Endothelial cell of umbilical vein (primary cell): ENCODE data around the gene LRRC43. TPM values are rescaled to one million over a fixed set of nuclear protein-coding genes. Genes with fewer than 3 reads are reported as not detected.

Experiments used
- BruUV-seq: library from RNA; stranded (reverse); fragments of 400-500 nt; replicated peaks from 2 replicates; lab custom pipeline; 2021; lab: Mats Ljungman, UMichigan
- CTCF ChIA-PET: fragments of 300-600, 350-600 bp; sonication (Branson Sonifier 250); formaldehyde crosslinking; loops from one replicate; lab custom pipeline; 2021; ENCODE audit warnings: antibody characterized with exemption, inconsistent platforms; lab: Charles Lee
- POLR2A ChIA-PET: fragments of 300-600, 350-600 bp; sonication (Branson Sonifier 250); formaldehyde crosslinking; loops from one replicate; lab custom pipeline; 2021; ENCODE audit warnings: antibody characterized with exemption, inconsistent platforms; lab: Charles Lee
- DNase-seq: peaks from one replicate; pipeline ENCODE4 v3.0.0-alpha.2; 2011; ENCODE audit warnings: low read depth, low spot score
- FAIRE-seq: peaks from 2 replicates; lab custom pipeline; 2011; peaks lifted over from hg19 to GRCh38; lab: Jason Lieb, UNC
- H2AFZ ChIP-seq: 2 replicates; pipeline ENCODE4 v1.6.0; 2012; ENCODE audit warnings: low read depth, low read length, control low read depth, inconsistent platforms
- H3K27ac ChIP-seq: 2 replicates; pipeline ENCODE4 v1.5.1; 2011; ENCODE audit warnings: low read depth, mild to moderate bottlenecking, control low read depth, low read length, moderate library complexity; ENCODE audit not compliant: insufficient read depth
- H3K27me3 ChIP-seq, 2 experiments: 2 replicates each; pipeline versions ENCODE4 v1.6.0 to v1.6.1; 2011; ENCODE audit warnings: low read length in 2 of 2, mixed read lengths in 1 of 2; ENCODE audit not compliant: control insufficient read depth in 2 of 2, insufficient read depth in 2 of 2
- H3K36me3 ChIP-seq, 2 experiments: 2 replicates in 1 of 2; 3 replicates in 1 of 2; pipeline ENCODE4 v1.5.1; 2011; ENCODE audit warnings: low read length in 2 of 2, mild to moderate bottlenecking in 1 of 2, moderate library complexity in 1 of 2; ENCODE audit not compliant: control insufficient read depth in 2 of 2, insufficient read depth in 2 of 2; ENCODE audit errors: extremely low read depth in 1 of 2
- H3K4me1 ChIP-seq: 3 replicates; pipeline ENCODE4 v1.5.1; 2011; ENCODE audit warnings: mild to moderate bottlenecking, low read length; ENCODE audit not compliant: control insufficient read depth, insufficient read depth; ENCODE audit errors: extremely low read depth
- H3K4me2 ChIP-seq: 2 replicates; pipeline ENCODE4 v1.6.1; 2011; ENCODE audit warnings: low read length, control low read depth, mixed read lengths; ENCODE audit not compliant: insufficient read depth
- H3K4me3 ChIP-seq, 3 experiments: fragments of 200-600 bp in 1 of 3; sonication (generic), shearing (Covaris generic) in 1 of 3; replicated peaks in 1 of 3; 2 replicates each; pipeline ENCODE4 v1.5.1; 2011 to 2016; ENCODE audit warnings: control low read depth in 3 of 3, low read length in 3 of 3, mild to moderate bottlenecking in 2 of 3, inconsistent platforms in 1 of 3, low read depth in 1 of 3, moderate library complexity in 1 of 3; ENCODE audit not compliant: insufficient read depth in 1 of 3
- H3K79me2 ChIP-seq: 2 replicates; pipeline ENCODE4 v1.6.0; 2012; ENCODE audit warnings: low read length, inconsistent platforms; ENCODE audit not compliant: control insufficient read depth, insufficient read depth
- H3K9ac ChIP-seq: replicated peaks from 2 replicates; pipeline ENCODE3; 2011; ENCODE audit warnings: low read length, control low read depth; ENCODE audit not compliant: insufficient read depth; ENCODE audit errors: extremely low read depth
- H3K9me1 ChIP-seq: replicated peaks from 3 replicates; pipeline ENCODE4 v1.6.0; 2011; ENCODE audit warnings: mild to moderate bottlenecking, low read length; ENCODE audit not compliant: control insufficient read depth, insufficient read depth; ENCODE audit errors: extremely low read depth
- H3K9me3 ChIP-seq: replicated peaks from 2 replicates; pipeline ENCODE4 v1.5.1; 2012; ENCODE audit warnings: low read length, inconsistent platforms; ENCODE audit not compliant: control insufficient read depth, insufficient read depth
- H4K20me1 ChIP-seq: replicated peaks from 2 replicates; pipeline ENCODE3; 2011; ENCODE audit warnings: mild to moderate bottlenecking, low read length; ENCODE audit not compliant: control insufficient read depth, insufficient read depth; ENCODE audit errors: extremely low read depth
- EZH2 ChIP-seq: IDR thresholded peaks from 2 replicates; pipeline ENCODE4 v1.6.1; 2012; ENCODE audit warnings: borderline replicate concordance, low read depth, mild to moderate bottlenecking, moderate library complexity, low read length, inconsistent platforms; ENCODE audit not compliant: severe bottlenecking
- FOS ChIP-seq: IDR thresholded peaks from 2 replicates; pipeline ENCODE4 v1.6.1; 2011; ENCODE audit warnings: mild to moderate bottlenecking, low read length, moderate library complexity, borderline replicate concordance; ENCODE audit not compliant: insufficient read depth
- GATA2 ChIP-seq: IDR thresholded peaks from 2 replicates; pipeline ENCODE4 v1.7.0; 2011; ENCODE audit warnings: low read depth, mild to moderate bottlenecking, moderate library complexity, mixed read lengths, low read length; ENCODE audit not compliant: insufficient read length, insufficient read depth
- JUN ChIP-seq: IDR thresholded peaks from 2 replicates; pipeline ENCODE4 v1.6.1; 2011; ENCODE audit warnings: borderline replicate concordance, low read depth; ENCODE audit not compliant: insufficient read length, insufficient read depth
- MYC ChIP-seq: IDR thresholded peaks from one replicate; pipeline ENCODE4 v1.6.1; 2011; ENCODE audit warnings: mild to moderate bottlenecking, low read depth, low read length
- POLR2A ChIP-seq: IDR thresholded peaks from 2 replicates; pipeline ENCODE4 v1.6.1; 2012; ENCODE audit warnings: low read depth, mild to moderate bottlenecking, control low read depth, low read length
- POLR2AphosphoS5 ChIP-seq: IDR thresholded peaks from 2 replicates; pipeline ENCODE4 v1.6.1; 2012; ENCODE audit warnings: low read depth, mild to moderate bottlenecking, control low read depth, low read length, moderate library complexity; ENCODE audit not compliant: insufficient read depth
- dilution Hi-C: fragments of 300-500 bp; cut with MboI; formaldehyde crosslinking; loops from one replicate; pipeline ENCODE4 v1.15.0; 2019; ENCODE audit warnings: low sequenced_read_pairs; ENCODE audit not compliant: extremely low pct_ligation_motif_present
- intact Hi-C: fragments of 100-400 bp; cut with micrococcal nuclease; formaldehyde crosslinking; loops from one replicate; pipeline ENCODE4 v1.10.0; 2022
- polyA plus RNA-seq, 4 experiments: library from polyadenylated mRNA; depleted of rRNA in 3 of 4; stranded (reverse) in 3 of 4; unstranded in 1 of 4; fragments of >200 nt; gene quantifications; 2 replicates each; pipeline versions ENCODE4 v1.2.1 to v1.2.3, GENCODE V29; 2011 to 2012; ENCODE audit warnings: missing spikeins in 1 of 4
- total RNA-seq: library from RNA; stranded (reverse); gene quantifications from 2 replicates; pipeline ENCODE4 v1.2.3, GENCODE V29; 2021
- TF ChIP-seq, protein P1 (sequence below), 2 donors: IDR thresholded peaks; 1 replicate in 1 of 2; 2 replicates in 1 of 2; pipeline ENCODE4 v1.5.1; 2011; ENCODE audit warnings: low read length in 2 of 2, mild to moderate bottlenecking in 2 of 2, moderate library complexity in 2 of 2, control low read depth in 1 of 2, inconsistent platforms in 1 of 2, low read depth in 1 of 2; ENCODE audit not compliant: insufficient read depth in 1 of 2; ENCODE audit errors: extremely low read depth in 1 of 2
- TF ChIP-seq, protein P2 (sequence below): IDR thresholded peaks from 2 replicates; pipeline ENCODE4 v1.6.1; 2011; ENCODE audit not compliant: insufficient read depth, insufficient read length

The LRRC43 gene
- total and polyA plus RNA-seq, 2 donors (not counting 3 experiments of a cell fraction or from before 2014, with no cell fraction given), result 3.1 to 3.4 TPM

- Histone ChIP-seq H3K4me2 (no peak overlapping the region), H2AFZ (no peak overlapping the region), H4K20me1 (no peaks in the 10 kb centered on the region), H3K4me1 (no peaks in the 10 kb centered on the region), H3K9me1 (no peaks in the 10 kb centered on the region), H3K27ac (no peak overlapping the region), H3K9ac (no peak overlapping the region), H3K4me3 (no peak overlapping the region), H3K9me3 (no peaks in the 10 kb centered on the region), H3K27me3 (no peaks in the 10 kb centered on the region), H3K36me3 (peaks cover 0 to 21% of the 10 kb centered on the region in 2 experiments), H3K79me2 (no peaks in the 10 kb centered on the region)
- ChIA-PET CTCF (interaction anchor here (1.1 to 1.4 kb wide), 2 partner anchors 45 to 49 kb away, joined by 3 to 4 read pairs; no protein-coding TSS in a partner anchor), POLR2A (no interaction called here)
- no TSS peak for BruUV-seq
- intact Hi-C loops (no loop called here), dilution Hi-C loops (no loop called here)
- no peak for TF ChIP-seq FOS
- TF ChIP-seq, protein P1, sequence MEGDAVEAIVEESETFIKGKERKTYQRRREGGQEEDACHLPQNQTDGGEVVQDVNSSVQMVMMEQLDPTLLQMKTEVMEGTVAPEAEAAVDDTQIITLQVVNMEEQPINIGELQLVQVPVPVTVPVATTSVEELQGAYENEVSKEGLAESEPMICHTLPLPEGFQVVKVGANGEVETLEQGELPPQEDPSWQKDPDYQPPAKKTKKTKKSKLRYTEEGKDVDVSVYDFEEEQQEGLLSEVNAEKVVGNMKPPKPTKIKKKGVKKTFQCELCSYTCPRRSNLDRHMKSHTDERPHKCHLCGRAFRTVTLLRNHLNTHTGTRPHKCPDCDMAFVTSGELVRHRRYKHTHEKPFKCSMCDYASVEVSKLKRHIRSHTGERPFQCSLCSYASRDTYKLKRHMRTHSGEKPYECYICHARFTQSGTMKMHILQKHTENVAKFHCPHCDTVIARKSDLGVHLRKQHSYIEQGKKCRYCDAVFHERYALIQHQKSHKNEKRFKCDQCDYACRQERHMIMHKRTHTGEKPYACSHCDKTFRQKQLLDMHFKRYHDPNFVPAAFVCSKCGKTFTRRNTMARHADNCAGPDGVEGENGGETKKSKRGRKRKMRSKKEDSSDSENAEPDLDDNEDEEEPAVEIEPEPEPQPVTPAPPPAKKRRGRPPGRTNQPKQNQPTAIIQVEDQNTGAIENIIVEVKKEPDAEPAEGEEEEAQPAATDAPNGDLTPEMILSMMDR (IDR thresholded peaks at IDR 0.05; ENCODE audit: extremely low read depth in 1 of 2, insufficient read depth in 1 of 2, low read depth in 1 of 2, low read length in 2 of 2), result no peak
- no peak for TF ChIP-seq GATA2
- TF ChIP-seq, protein P2, sequence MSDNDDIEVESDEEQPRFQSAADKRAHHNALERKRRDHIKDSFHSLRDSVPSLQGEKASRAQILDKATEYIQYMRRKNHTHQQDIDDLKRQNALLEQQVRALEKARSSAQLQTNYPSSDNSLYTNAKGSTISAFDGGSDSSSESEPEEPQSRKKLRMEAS, result no peak
- no peak for TF ChIP-seq POLR2AphosphoS5
- no peak for TF ChIP-seq EZH2
- no peak for TF ChIP-seq POLR2A
- no peak for TF ChIP-seq JUN
- TF ChIP-seq MYC, result no peak
- DNase-seq, result no peak
- no peak for FAIRE-seq
Measured at GRCh38 chr12:122145505-122146330, 37.2 kb upstream of the LRRC43 start.
